A549 (cell line): ENCODE data around the gene TBC1D19.

ENCODE experiments used
- CTCF ChIP-seq: fragments of >200 bp; sonication (Bioruptor Twin); formaldehyde crosslinking; IDR thresholded peaks from 3 replicates; pipeline ENCODE4 v1.5.1; 2016
- EHMT2 ChIP-seq: fragments of 200-600 bp; sonication (generic); IDR thresholded peaks from 2 replicates; pipeline ENCODE4 v1.6.1; 2016; ENCODE audit warnings: antibody characterized with exemption, low read depth, mild to moderate bottlenecking, moderate library complexity
- HMGXB4 ChIP-seq: fragments of 250-450 bp; sonication (Bioruptor Pico); IDR thresholded peaks from 2 replicates; pipeline ENCODE4 v1.5.0; 2021; ENCODE audit warnings: mild to moderate bottlenecking, moderate library complexity, borderline replicate concordance
- PHF8 ChIP-seq: fragments of 200-600 bp; sonication (generic); IDR thresholded peaks from 2 replicates; pipeline ENCODE4 v1.6.1; 2016; ENCODE audit warnings: low read depth, mild to moderate bottlenecking, antibody characterized with exemption, moderate library complexity, borderline replicate concordance

- TF ChIP-seq EHMT2, result no peak
- TF ChIP-seq CTCF, result no peak
- TF ChIP-seq PHF8, result no peak
- TF ChIP-seq HMGXB4 (CRISPR knock-in tag), result no peak
Measured at GRCh38 chr4:26611885-26612284, 28.0 kb downstream of the TBC1D19 start.
